ENCODE results near the gene IFTAP. TPM values are rescaled to one million over a fixed set of nuclear protein-coding genes. Genes with fewer than 3 reads are reported as not detected.

The IFTAP gene
- total RNA-seq, 1 donor from 2014 or later = 31.2 TPM

DNA sequence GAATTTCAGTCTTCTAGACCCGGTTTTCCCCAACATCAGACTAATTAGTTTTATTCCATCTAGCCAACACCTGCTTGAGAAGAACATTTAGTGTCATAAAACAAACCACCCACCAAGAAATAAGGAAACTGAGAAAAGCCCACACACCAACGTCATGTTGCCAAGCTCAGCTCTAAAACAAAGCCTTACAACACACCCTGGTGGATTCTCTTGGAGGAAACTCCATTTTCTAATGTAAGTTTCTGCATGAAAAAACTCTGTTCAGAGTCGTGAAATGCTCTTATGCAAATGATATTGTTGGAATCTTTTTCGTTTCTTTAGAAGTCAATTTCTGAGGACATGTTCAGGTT is 108.7 kb downstream of the IFTAP start:
- no peak for DNase-seq
- Mint-ChIP-seq H3K36me3 (ENCODE audit: unreplicated experiment) (no peaks in the 10 kb centered on the region), H3K4me1 (ENCODE audit: low read depth, unreplicated experiment) (peaks cover 4% of the 10 kb centered on the region), H3K27me3 (ENCODE audit: unreplicated experiment) (no peaks in the 10 kb centered on the region), H3K9me3 (ENCODE audit: unreplicated experiment) (peaks cover 1% of the 10 kb centered on the region), H3K4me3 (ENCODE audit: unreplicated experiment) (no peak overlapping the region), H3K27ac (ENCODE audit: unreplicated experiment) (no peak overlapping the region)
- TF ChIP-seq, protein P1, sequence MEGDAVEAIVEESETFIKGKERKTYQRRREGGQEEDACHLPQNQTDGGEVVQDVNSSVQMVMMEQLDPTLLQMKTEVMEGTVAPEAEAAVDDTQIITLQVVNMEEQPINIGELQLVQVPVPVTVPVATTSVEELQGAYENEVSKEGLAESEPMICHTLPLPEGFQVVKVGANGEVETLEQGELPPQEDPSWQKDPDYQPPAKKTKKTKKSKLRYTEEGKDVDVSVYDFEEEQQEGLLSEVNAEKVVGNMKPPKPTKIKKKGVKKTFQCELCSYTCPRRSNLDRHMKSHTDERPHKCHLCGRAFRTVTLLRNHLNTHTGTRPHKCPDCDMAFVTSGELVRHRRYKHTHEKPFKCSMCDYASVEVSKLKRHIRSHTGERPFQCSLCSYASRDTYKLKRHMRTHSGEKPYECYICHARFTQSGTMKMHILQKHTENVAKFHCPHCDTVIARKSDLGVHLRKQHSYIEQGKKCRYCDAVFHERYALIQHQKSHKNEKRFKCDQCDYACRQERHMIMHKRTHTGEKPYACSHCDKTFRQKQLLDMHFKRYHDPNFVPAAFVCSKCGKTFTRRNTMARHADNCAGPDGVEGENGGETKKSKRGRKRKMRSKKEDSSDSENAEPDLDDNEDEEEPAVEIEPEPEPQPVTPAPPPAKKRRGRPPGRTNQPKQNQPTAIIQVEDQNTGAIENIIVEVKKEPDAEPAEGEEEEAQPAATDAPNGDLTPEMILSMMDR (IDR thresholded peaks at IDR 0.05; ENCODE audit: partially characterized antibody, unreplicated experiment) = no peak

Other genes with a start within 250 kb of the IFTAP start
- 12.3 TPM for gene TRAF6, start 84.2 kb upstream of the IFTAP start, total RNA-seq (ENCODE audit: unreplicated experiment)
- 0.39 TPM for gene RAG1, start 26.5 kb upstream of the IFTAP start, total RNA-seq (ENCODE audit: unreplicated experiment)
- not detected for gene RAG2, start 3.7 kb downstream of the IFTAP start, total RNA-seq (ENCODE audit: unreplicated experiment)

Data from glutamatergic neuron (in vitro differentiated cells).